H9 (cell line): ENCODE measurements around the gene HSPA2. TPM values are rescaled to one million over a fixed set of nuclear protein-coding genes. Genes with fewer than 3 reads are reported as not detected.

Experiments
- DNase-seq: peaks from one replicate; pipeline ENCODE4 v3.0.0-alpha.2; 2017
- H2AFZ ChIP-seq: one replicate; pipeline ENCODE4 v1.6.1; 2013; ENCODE audit warnings: mild to moderate bottlenecking, low read length, control low read depth, moderate library complexity
- H2AK5ac ChIP-seq: 2 replicates; pipeline ENCODE4 v1.6.1; 2013; ENCODE audit warnings: low read length, control low read depth, mixed read lengths; ENCODE audit not compliant: insufficient read length
- H2BK120ac ChIP-seq: one replicate; pipeline ENCODE4 v1.6.1; 2013; ENCODE audit warnings: low read depth, mild to moderate bottlenecking, low read length, control low read depth, inconsistent platforms; ENCODE audit not compliant: poor library complexity, severe bottlenecking
- H2BK12ac ChIP-seq: 2 replicates; pipeline ENCODE4 v1.6.1; 2013; ENCODE audit warnings: low read length, control low read depth, mixed read lengths, low read depth; ENCODE audit not compliant: insufficient read length
- H2BK15ac ChIP-seq: 2 replicates; pipeline ENCODE4 v1.6.1; 2013; ENCODE audit warnings: low read depth, low read length, control low read depth
- H2BK20ac ChIP-seq: one replicate; pipeline ENCODE4 v1.6.1; 2013; ENCODE audit warnings: low read depth, mild to moderate bottlenecking, low read length, control low read depth, inconsistent platforms; ENCODE audit not compliant: poor library complexity, severe bottlenecking
- H2BK5ac ChIP-seq: 2 replicates; pipeline ENCODE4 v1.6.1; 2013; ENCODE audit warnings: low read length, control low read depth, mixed read lengths; ENCODE audit not compliant: insufficient read length
- H3K14ac ChIP-seq: 2 replicates; pipeline ENCODE4 v1.6.1; 2013; ENCODE audit warnings: low read length, control low read depth; ENCODE audit not compliant: insufficient read depth
- H3K18ac ChIP-seq: 2 replicates; pipeline ENCODE4 v1.6.1; 2013; ENCODE audit warnings: low read depth, mild to moderate bottlenecking, mixed read lengths, low read length, control low read depth; ENCODE audit not compliant: insufficient read length
- H3K23ac ChIP-seq: 2 replicates; pipeline ENCODE4 v1.6.1; 2013; ENCODE audit warnings: low read length, control low read depth, mixed read lengths, low read depth; ENCODE audit not compliant: insufficient read length
- H3K23me2 ChIP-seq: 2 replicates; pipeline ENCODE4 v1.6.1; 2013; ENCODE audit warnings: low read depth, mild to moderate bottlenecking, mixed read lengths, low read length, control low read depth; ENCODE audit not compliant: insufficient read length, poor library complexity, severe bottlenecking
- H3K27ac ChIP-seq: 2 replicates; pipeline ENCODE4 v1.5.1; 2013; ENCODE audit warnings: low read length, control low read depth, mixed read lengths, low read depth; ENCODE audit not compliant: insufficient read length
- H3K27me3 ChIP-seq: 2 replicates; pipeline ENCODE4 v1.6.1; 2013; ENCODE audit warnings: low read length, control low read depth, inconsistent platforms; ENCODE audit not compliant: insufficient read depth
- H3K4ac ChIP-seq: 2 replicates; pipeline ENCODE4 v1.6.1; 2013; ENCODE audit warnings: low read depth, mild to moderate bottlenecking, control low read depth, inconsistent platforms, low read length, moderate library complexity
- H3K4me1 ChIP-seq: 2 replicates; pipeline ENCODE4 v1.6.1; 2013; ENCODE audit warnings: low read length, control low read depth, inconsistent platforms; ENCODE audit not compliant: insufficient read depth
- H3K4me2 ChIP-seq: 2 replicates; pipeline ENCODE4 v1.6.1; 2013; ENCODE audit warnings: low read length, control low read depth, mixed read lengths; ENCODE audit not compliant: insufficient read length, insufficient read depth
- H3K56ac ChIP-seq: 2 replicates; pipeline ENCODE4 v1.6.1; 2013; ENCODE audit warnings: low read depth, mild to moderate bottlenecking, mixed read lengths, low read length, control low read depth; ENCODE audit not compliant: insufficient read length
- H3K79me1 ChIP-seq: 2 replicates; pipeline ENCODE4 v1.6.1; 2013; ENCODE audit warnings: low read depth, mild to moderate bottlenecking, moderate library complexity, low read length, control low read depth, inconsistent platforms; ENCODE audit not compliant: insufficient read depth, poor library complexity, severe bottlenecking
- H3K79me2 ChIP-seq: 2 replicates; pipeline ENCODE4 v1.6.1; 2013; ENCODE audit warnings: low read length, control low read depth, inconsistent platforms; ENCODE audit not compliant: insufficient read depth
- H3K9ac ChIP-seq: 2 replicates; pipeline ENCODE4 v1.6.1; 2013; ENCODE audit warnings: low read length, control low read depth, mixed read lengths; ENCODE audit not compliant: insufficient read length; ENCODE audit errors: extremely low read depth
- H3K9me3 ChIP-seq: one replicate; pipeline ENCODE4 v1.6.1; 2013; ENCODE audit warnings: low read depth, low read length, inconsistent platforms; ENCODE audit not compliant: control insufficient read depth
- H3T11ph ChIP-seq: one replicate; pipeline ENCODE4 v1.6.1; 2013; ENCODE audit warnings: mild to moderate bottlenecking, low read length, control low read depth, inconsistent platforms
- H4K20me1 ChIP-seq: one replicate; pipeline ENCODE4 v1.6.1; 2013; ENCODE audit not compliant: control insufficient read depth, insufficient read length, insufficient read depth
- H4K5ac ChIP-seq: 2 replicates; pipeline ENCODE4 v1.6.1; 2013; ENCODE audit warnings: low read depth, mild to moderate bottlenecking, mixed read lengths, low read length, control low read depth; ENCODE audit not compliant: insufficient read length
- H4K8ac ChIP-seq: replicated peaks from 2 replicates; pipeline ENCODE4 v1.6.1; 2013; ENCODE audit warnings: low read length, control low read depth, mixed read lengths, low read depth; ENCODE audit not compliant: insufficient read length
- H4K91ac ChIP-seq: 2 replicates; pipeline ENCODE4 v1.6.1; 2013; ENCODE audit warnings: low read depth, mild to moderate bottlenecking, moderate library complexity, mixed read lengths, low read length, control low read depth; ENCODE audit not compliant: insufficient read length
- H3K27ac Mint-ChIP-seq, 3 experiments: 2 replicates in 2 of 3; 3 replicates in 1 of 3; pipeline ENCODE4 v1.8.0; 2020 to 2021; ENCODE audit warnings: mixed read lengths in 3 of 3, mild to moderate bottlenecking in 1 of 3, moderate library complexity in 1 of 3
- H3K27me3 Mint-ChIP-seq: 2 replicates; pipeline ENCODE4 v1.8.0; 2021; ENCODE audit warnings: low read depth, mild to moderate bottlenecking, moderate library complexity, mixed read lengths
- H3K36me3 Mint-ChIP-seq, 3 experiments: 2 replicates in 2 of 3; 3 replicates in 1 of 3; pipeline ENCODE4 v1.8.0; 2020 to 2021; ENCODE audit warnings: low read depth in 3 of 3, mixed read lengths in 3 of 3; ENCODE audit not compliant: insufficient read depth in 1 of 3
- H3K4me1 Mint-ChIP-seq, 2 experiments: 2 replicates each; pipeline ENCODE4 v1.8.0; 2020; ENCODE audit warnings: mixed read lengths in 2 of 2
- H3K4me3 Mint-ChIP-seq, 2 experiments: 2 replicates in 1 of 2; 3 replicates in 1 of 2; pipeline ENCODE4 v1.8.0; 2020 to 2021; ENCODE audit warnings: mild to moderate bottlenecking in 2 of 2, mixed read lengths in 2 of 2, moderate library complexity in 1 of 2
- H3K9me3 Mint-ChIP-seq, 2 experiments: 2 replicates in 1 of 2; 3 replicates in 1 of 2; pipeline ENCODE4 v1.8.0; 2020; ENCODE audit warnings: mild to moderate bottlenecking in 2 of 2, mixed read lengths in 2 of 2, moderate library complexity in 1 of 2
- WGBS: extraction: QIAGEN DNeasy Blood & Tissue Kit; methylation state at CpG from one replicate; pipeline ENCODE4 v1.1.7; 2013; ENCODE audit warnings: missing lambda C conversion rate, low lambda C conversion rate, mixed read lengths; ENCODE audit not compliant: insufficient read length; ENCODE audit errors: extremely low coverage; 5-methylcytosine and 5-hydroxymethylcytosine counted together
- total RNA-seq: library from RNA; stranded (reverse); gene quantifications from 2 replicates; pipeline ENCODE4 v1.2.1, GENCODE V29; 2021
- TF ChIP-seq, protein P1 (sequence below): fragments of 200-600 bp; sonication (generic); conservative IDR thresholded peaks from 3 replicates; pipeline ENCODE4 v1.8.0; 2021; ENCODE audit warnings: antibody characterized with exemption, mild to moderate bottlenecking

Gene HSPA2
- total RNA-seq, 1 experiment from 2014 or later = 25.8 TPM

- Histone ChIP-seq H3K23ac (no peak overlapping the region), H3K14ac (no peak overlapping the region), H2BK15ac (no peak overlapping the region), H4K20me1 (no peaks in the 10 kb centered on the region), H3K4me2 (no peak overlapping the region), H3K18ac (no peak overlapping the region), H2BK120ac (no peak overlapping the region), H3K79me2 (no peaks in the 10 kb centered on the region), H3K27ac (no peak overlapping the region), H3K56ac (no peak overlapping the region), H3K27me3 (no peaks in the 10 kb centered on the region), H2BK20ac (no peak overlapping the region), H3K79me1 (no peaks in the 10 kb centered on the region), H4K91ac (no peak overlapping the region), H2AFZ (no peak overlapping the region), H3K9ac (no peak overlapping the region), H3K23me2 (no peaks in the 10 kb centered on the region), H4K8ac (no peak overlapping the region), H3K4ac (no peak overlapping the region), H3K9me3 (no peaks in the 10 kb centered on the region), H2BK12ac (no peak overlapping the region), H3T11ph (no peak overlapping the region), H2AK5ac (no peak overlapping the region), H2BK5ac (no peak overlapping the region), H3K4me1 (no peaks in the 10 kb centered on the region), H4K5ac (no peak overlapping the region)
- peaks cover 0 to 4% (median 0%) of the 10 kb centered on the region in 3 experiments; a peak in 2 of 7 replicates for H3K36me3 Mint-ChIP-seq
- H3K4me3 Mint-ChIP-seq = no peak overlapping the region
- TF ChIP-seq, protein P1, sequence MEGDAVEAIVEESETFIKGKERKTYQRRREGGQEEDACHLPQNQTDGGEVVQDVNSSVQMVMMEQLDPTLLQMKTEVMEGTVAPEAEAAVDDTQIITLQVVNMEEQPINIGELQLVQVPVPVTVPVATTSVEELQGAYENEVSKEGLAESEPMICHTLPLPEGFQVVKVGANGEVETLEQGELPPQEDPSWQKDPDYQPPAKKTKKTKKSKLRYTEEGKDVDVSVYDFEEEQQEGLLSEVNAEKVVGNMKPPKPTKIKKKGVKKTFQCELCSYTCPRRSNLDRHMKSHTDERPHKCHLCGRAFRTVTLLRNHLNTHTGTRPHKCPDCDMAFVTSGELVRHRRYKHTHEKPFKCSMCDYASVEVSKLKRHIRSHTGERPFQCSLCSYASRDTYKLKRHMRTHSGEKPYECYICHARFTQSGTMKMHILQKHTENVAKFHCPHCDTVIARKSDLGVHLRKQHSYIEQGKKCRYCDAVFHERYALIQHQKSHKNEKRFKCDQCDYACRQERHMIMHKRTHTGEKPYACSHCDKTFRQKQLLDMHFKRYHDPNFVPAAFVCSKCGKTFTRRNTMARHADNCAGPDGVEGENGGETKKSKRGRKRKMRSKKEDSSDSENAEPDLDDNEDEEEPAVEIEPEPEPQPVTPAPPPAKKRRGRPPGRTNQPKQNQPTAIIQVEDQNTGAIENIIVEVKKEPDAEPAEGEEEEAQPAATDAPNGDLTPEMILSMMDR = no peak
- peaks cover under 1% of the 10 kb centered on the region in 2 experiments; a peak in 3 of 4 replicates for H3K4me1 Mint-ChIP-seq
- no peak overlapping the region for H3K27ac Mint-ChIP-seq
- no peak for DNase-seq
- WGBS = no CpG with 5 or more reads among the region's 2 CpGs
- no peaks in the 10 kb centered on the region for H3K27me3 Mint-ChIP-seq
- no peaks in the 10 kb centered on the region for H3K9me3 Mint-ChIP-seq
These were observed 9.0 kb upstream of the HSPA2 start for GRCh38 chr14:64531567-64531966.
